Endothelial cell (in vitro differentiated cells): ENCODE results near the gene TMEM184B. TPM values are rescaled to one million over a fixed set of nuclear protein-coding genes. Genes with fewer than 3 reads are reported as not detected.

Experiments used
- DNase-seq: peaks from one replicate; pipeline ENCODE4 v3.0.0; 2021; ENCODE audit warnings: low spot score
- H3K27ac Mint-ChIP-seq: one replicate; pipeline ENCODE4 v1.8.0; 2021; ENCODE audit warnings: mixed read lengths, inconsistent platforms; ENCODE audit not compliant: unreplicated experiment
- H3K27me3 Mint-ChIP-seq: one replicate; pipeline ENCODE4 v1.8.0; 2021; ENCODE audit warnings: mild to moderate bottlenecking, moderate library complexity, mixed read lengths, inconsistent platforms; ENCODE audit not compliant: unreplicated experiment
- H3K36me3 Mint-ChIP-seq: one replicate; pipeline ENCODE4 v1.8.0; 2021; ENCODE audit warnings: mild to moderate bottlenecking, low read depth, mixed read lengths, inconsistent platforms; ENCODE audit not compliant: unreplicated experiment
- H3K4me1 Mint-ChIP-seq: one replicate; pipeline ENCODE4 v1.8.0; 2021; ENCODE audit warnings: mild to moderate bottlenecking, mixed read lengths, inconsistent platforms; ENCODE audit not compliant: unreplicated experiment
- H3K4me3 Mint-ChIP-seq: one replicate; pipeline ENCODE4 v1.8.0; 2021; ENCODE audit warnings: mild to moderate bottlenecking, mixed read lengths, inconsistent platforms; ENCODE audit not compliant: unreplicated experiment
- H3K9me3 Mint-ChIP-seq: one replicate; pipeline ENCODE4 v1.8.0; 2021; ENCODE audit warnings: mixed read lengths, inconsistent platforms; ENCODE audit not compliant: unreplicated experiment
- total RNA-seq: library from RNA; stranded (reverse); fragmentation: NEBNext Ultra II Directional; extraction: Animal tissue kit (Norgen Biotek cat#: 25700); gene quantifications from one replicate; pipeline ENCODE4 v1.2.1, GENCODE V29; 2021; ENCODE audit not compliant: unreplicated experiment
- TF ChIP-seq, protein P1 (sequence below): fragments of 200-600 bp; sonication (generic); IDR thresholded peaks from one replicate; pipeline ENCODE4 v1.5.0; 2021; ENCODE audit warnings: antibody characterized with exemption; ENCODE audit not compliant: unreplicated experiment

TMEM184B gene
- total RNA-seq, 1 donor from 2014 or later = 59.8 TPM

DNA sequence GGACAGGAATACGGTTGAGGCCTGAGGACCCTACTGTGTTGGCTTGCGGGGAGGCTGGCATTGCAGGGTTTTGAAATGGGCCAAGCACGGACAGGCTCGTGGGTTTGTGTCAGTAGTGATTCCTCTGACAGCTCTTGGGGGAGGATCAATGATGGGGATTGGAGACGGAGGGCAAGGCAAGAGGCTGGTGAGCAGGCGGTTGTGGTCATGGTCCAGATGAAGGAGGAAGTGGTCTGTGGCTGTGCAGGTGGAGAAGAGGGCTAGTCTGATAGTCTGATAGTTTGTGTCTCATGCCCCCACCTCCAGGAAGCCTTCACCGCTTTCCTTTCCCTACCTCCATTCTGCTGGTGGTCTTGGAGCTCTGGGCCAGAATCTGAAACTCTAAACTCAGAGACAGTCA lies 68.0 kb downstream of the TMEM184B start:
- H3K27me3 Mint-ChIP-seq = peaks cover 16% of the 10 kb centered on the region
- no peak for DNase-seq
- H3K4me3 Mint-ChIP-seq = peak overlapping the region; percentile 75
- H3K27ac Mint-ChIP-seq = peak overlapping the region; percentile 57
- peaks cover 23% of the 10 kb centered on the region for H3K4me1 Mint-ChIP-seq
- no peaks in the 10 kb centered on the region for H3K9me3 Mint-ChIP-seq
- H3K36me3 Mint-ChIP-seq = peaks cover 2% of the 10 kb centered on the region
- TF ChIP-seq, protein P1, sequence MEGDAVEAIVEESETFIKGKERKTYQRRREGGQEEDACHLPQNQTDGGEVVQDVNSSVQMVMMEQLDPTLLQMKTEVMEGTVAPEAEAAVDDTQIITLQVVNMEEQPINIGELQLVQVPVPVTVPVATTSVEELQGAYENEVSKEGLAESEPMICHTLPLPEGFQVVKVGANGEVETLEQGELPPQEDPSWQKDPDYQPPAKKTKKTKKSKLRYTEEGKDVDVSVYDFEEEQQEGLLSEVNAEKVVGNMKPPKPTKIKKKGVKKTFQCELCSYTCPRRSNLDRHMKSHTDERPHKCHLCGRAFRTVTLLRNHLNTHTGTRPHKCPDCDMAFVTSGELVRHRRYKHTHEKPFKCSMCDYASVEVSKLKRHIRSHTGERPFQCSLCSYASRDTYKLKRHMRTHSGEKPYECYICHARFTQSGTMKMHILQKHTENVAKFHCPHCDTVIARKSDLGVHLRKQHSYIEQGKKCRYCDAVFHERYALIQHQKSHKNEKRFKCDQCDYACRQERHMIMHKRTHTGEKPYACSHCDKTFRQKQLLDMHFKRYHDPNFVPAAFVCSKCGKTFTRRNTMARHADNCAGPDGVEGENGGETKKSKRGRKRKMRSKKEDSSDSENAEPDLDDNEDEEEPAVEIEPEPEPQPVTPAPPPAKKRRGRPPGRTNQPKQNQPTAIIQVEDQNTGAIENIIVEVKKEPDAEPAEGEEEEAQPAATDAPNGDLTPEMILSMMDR = no peak

DNA sequence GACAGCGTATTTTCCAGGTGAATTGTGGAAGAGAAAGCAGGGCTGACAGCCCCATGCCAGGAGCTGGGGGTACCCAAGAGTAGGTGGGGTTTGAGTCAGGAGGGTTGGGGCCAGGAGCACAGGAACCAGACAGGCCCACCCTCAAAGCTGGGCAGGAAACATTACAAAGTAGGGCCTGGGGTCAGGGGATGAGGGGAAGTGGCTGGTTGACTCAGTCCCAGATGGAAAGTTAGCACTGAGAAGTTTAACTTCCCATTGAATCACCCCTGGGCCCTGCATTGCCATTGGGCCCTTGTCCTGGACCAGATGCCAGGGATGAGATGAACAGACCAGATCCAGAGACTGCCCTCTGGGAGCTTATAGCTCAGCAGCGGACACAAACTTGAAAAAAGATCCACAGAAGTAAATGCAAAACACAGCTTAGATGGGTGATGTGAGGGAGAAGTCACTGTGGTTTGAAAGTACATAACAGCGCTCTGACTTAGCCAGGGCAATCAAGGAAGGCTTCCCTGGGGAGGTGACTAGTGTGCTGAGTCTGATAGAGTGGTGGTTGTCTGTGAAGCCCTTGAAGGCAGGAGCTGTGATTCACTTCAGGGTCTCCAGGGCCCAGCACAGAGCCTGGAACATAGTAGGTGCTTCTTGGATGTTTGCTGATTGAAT lies 68.8 kb downstream of the TMEM184B start:
- peaks cover 17% of the 10 kb centered on the region for H3K27me3 Mint-ChIP-seq
- no peak overlapping the region for H3K27ac Mint-ChIP-seq
- H3K4me3 Mint-ChIP-seq = peak overlapping the region; percentile 70
- DNase-seq = no peak
- TF ChIP-seq, protein P1 = no peak
- H3K9me3 Mint-ChIP-seq = no peaks in the 10 kb centered on the region
- H3K36me3 Mint-ChIP-seq = no peaks in the 10 kb centered on the region
- H3K4me1 Mint-ChIP-seq = peaks cover 23% of the 10 kb centered on the region

DNA sequence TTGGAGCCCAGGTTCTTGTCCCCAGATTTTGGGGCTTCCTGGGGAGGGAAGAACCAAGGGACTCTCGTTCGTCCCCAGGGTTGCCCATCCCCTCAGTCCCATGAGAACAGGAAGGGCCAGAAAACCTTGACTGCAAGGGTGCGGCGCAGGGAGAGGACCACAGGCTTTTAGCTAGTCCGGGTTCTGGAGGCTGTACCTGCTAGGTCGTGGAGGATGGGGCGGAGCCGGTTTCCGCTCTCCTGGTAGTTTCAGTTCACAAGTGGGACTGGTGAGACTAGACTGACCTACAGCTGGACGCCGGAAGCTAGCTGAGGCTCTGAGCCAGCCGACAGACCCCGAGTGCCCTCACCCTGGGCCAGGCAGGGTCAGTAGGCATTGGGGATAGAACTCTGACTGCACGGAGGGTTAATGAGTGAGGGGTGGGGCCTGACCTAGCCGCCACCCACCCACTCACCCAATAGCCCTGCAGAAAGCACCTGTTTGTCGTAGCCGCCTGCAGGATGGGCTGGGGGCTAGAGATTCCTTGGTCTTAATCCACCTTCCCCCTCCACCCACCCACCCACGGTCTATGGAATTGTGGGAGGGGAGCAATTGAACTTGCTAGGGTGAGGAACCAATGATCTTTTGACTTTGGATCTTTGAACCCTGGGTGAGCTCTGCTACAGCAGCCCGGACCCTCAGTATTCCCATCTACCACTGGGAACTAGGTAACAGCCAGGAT lies 69.6 kb downstream of the TMEM184B start:
- peak overlapping the region; percentile 83 for H3K4me3 Mint-ChIP-seq
- peaks cover 23% of the 10 kb centered on the region for H3K4me1 Mint-ChIP-seq
- H3K9me3 Mint-ChIP-seq = no peaks in the 10 kb centered on the region
- TF ChIP-seq, protein P1 = no peak
- DNase-seq = no peak
- H3K27ac Mint-ChIP-seq = no peak overlapping the region
- no peaks in the 10 kb centered on the region for H3K36me3 Mint-ChIP-seq
- peaks cover 15% of the 10 kb centered on the region for H3K27me3 Mint-ChIP-seq

DNA sequence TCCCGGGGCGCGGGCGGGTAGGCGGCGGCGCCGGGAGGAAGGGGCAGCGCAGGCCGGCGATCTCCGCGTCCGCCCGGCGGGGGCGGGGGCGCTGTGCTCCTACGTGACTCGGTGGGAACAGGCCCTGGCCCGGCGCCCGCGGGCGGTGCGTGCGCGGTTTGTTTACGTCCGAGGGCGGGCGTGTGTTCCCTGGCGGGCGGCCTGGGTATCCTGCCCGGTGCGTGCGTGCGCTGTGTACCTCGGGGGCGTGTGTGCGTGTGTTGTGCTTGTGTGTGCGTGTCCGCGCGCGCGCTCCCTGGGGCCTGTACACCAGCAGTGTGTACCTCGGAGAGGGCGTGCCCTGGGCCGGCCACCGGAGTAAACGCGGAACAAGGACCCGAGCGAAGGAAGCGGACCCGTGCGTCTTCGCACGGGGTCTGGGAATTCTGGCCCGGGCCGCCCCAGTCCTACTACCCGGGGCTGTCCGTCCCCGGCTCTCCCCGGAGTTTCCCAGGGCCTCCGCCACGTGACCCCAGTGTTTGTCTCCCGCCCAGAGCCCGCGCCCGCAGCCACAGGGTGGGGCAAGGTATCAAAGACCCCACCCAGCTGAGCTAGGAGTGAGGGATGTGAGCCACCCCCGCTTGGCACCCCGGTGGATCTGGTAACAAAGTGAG lies 70.2 kb downstream of the TMEM184B start:
- Mint-ChIP-seq H3K4me1 (peaks cover 23% of the 10 kb centered on the region), H3K27ac (no peak overlapping the region), H3K27me3 (peaks cover 15% of the 10 kb centered on the region), H3K9me3 (no peaks in the 10 kb centered on the region), H3K4me3 (peak overlapping the region; percentile 85), H3K36me3 (no peaks in the 10 kb centered on the region)
- TF ChIP-seq, protein P1 = no peak
- DNase-seq = peak; percentile 65
